Measurements from ENCODE around the gene ARHGAP25.

Gene ARHGAP25

DNA sequence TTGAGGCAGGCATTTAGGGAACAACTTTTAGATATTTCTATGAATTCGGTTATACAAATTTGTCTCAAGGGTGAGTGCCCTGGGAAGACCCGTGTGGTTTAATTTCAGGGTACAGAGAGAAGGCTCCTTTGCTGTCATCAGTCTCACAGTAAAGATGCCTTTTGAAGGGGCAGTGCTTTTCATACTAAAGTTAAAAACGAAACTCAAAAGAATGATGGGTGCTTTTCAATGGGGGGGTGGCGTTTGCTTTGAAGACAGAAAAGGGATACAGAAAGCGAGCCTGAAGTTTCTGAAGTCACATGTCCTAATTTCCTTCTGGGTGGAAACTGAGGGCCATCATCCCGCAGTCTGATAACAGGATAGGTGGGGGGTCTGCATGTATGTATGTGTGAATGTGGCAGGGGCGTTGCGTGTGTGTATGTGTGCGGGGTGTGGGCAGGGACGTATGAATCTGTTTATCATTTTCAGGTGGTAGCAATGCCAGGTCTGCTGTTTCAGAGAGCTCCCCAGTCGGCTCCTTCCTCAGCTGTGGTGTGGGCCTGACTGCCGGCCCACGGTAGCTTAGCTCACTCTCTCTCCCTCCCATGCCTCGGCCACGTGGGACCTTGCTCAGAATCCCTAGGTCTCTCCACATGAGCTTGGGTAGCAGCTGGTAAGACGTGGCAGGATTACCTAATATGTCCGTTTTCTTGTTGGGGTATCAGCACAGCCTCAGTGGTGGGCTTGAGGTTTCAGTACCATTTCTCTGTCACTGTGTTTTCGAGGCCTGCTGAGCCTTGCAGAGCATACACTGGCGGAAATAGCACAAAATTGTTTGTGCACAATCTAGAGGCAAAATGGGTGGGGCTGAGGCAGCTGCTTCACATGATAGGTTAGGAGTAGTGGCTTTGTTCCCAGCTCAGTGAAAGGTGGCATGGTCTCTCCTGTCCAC lies 32.7 kb downstream of the ARHGAP25 start:
- DNase-seq (ENCODE audit: low read depth) = no peak

DNA sequence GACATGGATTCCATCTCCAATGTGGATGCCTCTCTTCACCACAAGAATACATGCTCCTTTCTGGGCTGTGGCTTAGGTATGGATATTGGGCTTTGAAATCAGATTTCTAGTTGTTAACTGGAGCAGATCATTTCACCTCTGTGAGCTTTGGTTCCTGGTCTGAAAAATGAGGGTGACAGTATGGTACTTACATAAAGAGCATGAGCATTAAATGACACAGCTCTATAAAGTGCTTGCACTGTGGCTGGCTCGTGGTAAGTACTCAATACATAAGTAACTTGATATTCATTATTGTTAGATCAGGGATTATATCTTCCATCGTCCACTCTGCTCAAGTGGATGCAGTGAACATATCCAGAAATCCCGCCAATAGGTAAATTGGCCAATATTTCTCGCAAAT lies 33.4 kb downstream of the ARHGAP25 start:
- no peak for DNase-seq (ENCODE audit: low read depth)

DNA sequence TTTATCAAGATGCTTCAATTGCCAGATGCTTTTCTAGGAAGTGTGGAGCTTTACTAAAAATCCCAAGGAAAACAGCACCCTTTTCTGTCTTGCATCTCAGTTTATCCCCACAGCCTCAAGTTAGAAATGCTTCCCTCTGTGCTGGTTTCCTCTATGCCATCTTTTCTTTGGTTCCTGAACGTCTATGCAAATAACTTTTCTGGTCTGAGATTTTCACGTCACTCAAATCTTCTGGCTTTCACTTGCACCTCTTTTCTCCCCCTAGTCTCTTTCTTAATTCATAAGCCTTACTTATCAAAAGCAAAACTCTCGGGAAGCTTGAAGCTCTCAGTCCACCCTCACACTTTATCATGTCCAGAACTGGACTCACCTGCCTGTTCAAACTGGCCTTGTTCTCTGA lies 33.9 kb downstream of the ARHGAP25 start:
- no peak for DNase-seq (ENCODE audit: low read depth)

DNA sequence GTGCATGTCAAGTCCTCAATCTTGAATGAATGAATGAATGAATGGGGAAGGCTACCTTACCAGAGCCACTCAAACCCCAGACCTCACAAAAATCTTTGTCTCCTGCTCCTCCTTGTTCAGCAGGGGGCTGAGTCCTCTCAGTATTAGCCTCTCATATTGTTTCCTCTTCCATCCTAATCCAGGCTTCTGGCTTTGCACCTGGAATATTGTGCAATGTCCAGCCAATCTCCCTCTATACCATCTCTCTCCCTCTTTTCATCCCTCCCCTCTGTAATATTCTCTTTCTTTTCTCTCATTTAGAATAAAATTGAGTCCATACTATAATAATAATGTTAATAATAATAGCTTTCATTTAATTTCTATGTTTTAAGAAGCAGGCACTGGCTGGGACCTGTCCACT lies 34.3 kb downstream of the ARHGAP25 start:
- DNase-seq (ENCODE audit: low read depth) = no peak

DNA sequence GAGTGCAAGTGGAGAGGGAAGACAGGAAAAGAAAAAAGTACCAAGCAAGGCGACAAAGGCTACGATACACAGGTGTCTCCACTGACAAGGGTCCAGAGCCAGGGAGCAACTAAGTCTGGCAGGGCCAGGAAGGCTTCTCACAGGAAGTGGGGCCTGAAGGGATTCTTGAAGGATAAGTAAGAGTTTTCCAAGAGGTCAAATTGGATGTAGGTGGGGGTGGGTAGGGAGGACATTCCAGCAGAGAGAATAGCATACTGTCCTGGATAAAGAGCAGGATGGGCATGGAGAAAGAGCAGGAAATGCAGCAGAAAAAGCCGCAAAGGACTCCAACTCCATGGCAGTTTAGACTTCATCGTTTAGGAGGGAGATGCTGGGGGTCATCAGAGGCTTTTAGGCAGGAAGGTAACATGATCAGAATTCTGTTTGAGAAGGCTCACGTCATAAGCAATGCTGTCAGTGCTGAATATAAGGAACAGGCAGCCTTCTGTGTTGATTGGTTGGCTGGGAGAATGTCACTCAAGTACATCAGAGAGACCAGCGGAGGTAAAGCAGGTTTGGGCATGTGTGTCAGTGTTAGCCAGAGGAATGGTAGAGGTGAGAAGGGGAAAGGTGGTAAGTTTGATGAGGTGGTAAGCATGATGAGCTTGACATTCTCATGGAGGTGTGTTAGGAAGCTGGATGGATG lies 35.1 kb downstream of the ARHGAP25 start:
- no peak for DNase-seq (ENCODE audit: low read depth)

DNA sequence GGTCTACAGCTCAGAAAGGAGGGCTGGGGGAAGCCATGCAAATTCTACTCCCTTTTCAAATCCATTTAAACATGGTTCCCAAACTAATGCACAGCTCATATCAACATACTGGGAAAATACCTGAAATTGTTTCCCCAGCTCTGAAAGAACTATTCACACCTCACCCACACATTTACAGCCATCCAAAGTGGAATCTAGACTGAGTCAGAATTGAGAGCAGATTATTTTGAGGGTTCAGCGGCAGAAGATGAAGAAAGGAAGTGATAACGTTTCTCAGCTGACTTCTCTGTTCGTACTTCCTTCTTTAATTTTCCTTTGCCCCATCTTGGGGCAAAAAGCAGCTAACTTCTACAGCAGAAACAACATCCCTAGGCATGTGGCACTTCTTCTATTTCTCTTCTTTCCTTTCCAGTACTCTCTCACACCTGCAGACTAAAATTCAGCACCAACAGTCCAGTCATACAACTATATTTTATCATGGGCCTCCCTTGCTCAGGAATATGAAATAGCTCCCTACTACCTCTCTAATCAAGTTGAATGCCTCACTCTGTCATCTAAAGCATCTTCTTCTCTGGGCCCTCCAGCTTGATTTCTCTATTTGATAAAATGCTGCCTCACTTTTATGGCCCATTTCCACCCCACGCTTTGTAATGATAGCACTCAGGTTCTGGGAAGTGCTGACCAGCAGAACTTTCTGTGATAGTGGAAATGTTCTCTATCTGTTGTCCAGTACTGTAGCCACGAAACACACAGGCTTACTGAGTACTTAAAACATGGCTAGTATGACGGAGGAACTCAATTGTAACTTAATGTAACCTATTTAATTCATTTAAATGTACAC lies 35.9 kb downstream of the ARHGAP25 start:
- DNase-seq (ENCODE audit: low read depth) = no peak

DNA sequence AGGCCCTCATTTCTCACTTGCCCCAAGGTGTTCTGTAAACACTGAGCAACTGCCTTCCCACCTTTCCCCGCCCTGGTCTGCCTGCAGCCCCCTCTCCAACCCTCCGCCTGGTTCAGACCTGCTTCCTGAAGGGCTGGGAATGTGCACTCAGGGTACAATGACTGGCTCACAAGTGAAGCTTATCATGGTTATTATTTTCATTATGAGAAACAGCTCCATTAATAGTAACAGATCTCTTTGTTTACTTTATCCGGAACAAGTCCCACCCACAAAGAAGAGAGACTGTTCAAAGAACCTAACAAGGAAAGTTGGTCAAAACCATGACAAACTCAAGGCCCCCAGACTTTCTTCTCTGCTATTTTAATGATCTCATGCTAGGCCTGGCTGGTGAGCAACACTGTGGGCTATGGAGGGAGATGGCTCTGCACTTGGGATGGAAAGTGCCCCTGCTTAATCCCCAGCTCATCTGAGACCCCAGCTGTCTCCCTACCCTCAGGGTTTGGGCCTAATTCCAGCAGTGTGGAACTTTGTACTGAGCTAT lies 36.7 kb downstream of the ARHGAP25 start:
- no peak for DNase-seq (ENCODE audit: low read depth)

DNA sequence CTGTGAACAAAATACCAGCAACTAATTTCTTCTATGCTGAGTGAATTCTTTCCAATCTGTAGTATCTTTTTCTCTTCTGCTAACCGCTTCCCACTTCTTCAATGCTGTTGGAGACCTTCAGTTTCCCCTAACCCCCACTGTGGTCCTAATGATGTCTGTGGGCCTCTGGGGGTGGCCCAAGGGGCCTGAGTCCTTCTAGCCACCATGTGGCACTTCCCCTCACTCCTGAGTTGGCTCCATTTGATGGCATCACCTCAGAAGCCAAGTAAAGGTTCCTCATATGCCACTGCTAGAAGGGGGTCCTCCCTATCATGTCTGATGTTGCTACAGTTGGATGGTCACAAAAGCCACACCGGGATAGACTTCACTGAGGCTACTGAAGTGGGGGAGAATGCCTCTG lies 37.5 kb downstream of the ARHGAP25 start:
- DNase-seq (ENCODE audit: low read depth) = no peak

DNA sequence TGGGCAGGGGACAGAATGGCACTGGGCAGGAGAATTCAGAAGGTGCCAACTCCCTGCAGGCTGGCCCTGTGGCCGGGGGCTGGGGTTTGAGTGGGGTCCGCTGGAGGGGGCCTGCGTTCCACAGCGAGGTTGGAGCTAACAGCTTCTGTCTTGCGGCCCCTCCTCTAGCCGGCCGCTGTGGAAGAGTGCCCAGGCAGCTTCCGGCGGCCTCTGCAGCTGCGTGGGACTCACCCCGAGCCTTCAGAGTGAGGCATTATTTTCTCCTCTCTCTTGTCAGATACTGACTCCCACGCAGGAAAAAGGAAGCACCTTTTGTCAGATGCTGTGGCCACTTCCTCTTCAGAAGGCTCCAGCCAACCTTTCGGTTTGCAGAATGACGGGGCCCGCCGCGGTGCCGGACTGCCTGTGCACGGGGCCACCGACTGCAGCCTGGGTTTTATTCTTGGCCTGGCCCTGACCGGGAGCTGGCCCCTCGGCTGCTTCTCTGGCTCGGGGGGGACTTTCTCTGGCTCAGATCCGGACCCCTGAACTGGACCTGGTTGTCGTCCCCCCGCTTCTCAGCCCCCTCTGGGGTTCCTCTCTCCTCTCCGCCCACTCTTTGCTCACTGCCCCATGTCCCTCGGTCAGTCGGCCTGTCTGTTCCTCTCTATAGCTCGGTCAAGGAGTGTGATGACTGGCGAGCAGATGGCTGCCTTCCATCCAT lies 40.1 kb downstream of the ARHGAP25 start:
- no peak for DNase-seq (ENCODE audit: low read depth)

DNA sequence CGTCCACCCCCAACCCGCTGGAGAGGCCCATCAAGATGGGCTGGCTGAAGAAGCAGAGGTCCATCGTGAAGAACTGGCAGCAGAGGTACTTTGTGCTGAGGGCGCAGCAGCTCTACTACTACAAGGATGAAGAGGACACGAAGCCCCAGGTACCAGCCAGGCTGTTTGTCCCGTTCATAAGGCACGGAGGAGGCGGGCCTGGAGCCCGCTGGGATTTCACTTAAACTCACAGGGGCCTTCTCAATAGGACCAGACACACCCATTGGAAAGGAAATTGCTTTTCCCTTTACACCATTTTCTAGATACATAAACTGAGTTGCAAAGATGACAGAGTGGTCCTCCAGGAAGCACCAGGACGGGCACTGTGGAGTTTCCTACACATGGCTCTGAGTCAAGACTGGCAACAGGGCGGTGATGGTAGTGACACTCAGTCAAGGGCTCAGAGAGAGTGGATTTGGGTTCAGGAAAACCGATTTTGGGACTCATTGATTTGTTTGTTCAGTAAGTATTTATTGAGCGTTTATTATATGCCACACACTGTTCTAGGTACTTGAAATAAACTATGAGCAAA lies 40.7 kb downstream of the ARHGAP25 start:
- no peak for DNase-seq (ENCODE audit: low read depth)

DNA sequence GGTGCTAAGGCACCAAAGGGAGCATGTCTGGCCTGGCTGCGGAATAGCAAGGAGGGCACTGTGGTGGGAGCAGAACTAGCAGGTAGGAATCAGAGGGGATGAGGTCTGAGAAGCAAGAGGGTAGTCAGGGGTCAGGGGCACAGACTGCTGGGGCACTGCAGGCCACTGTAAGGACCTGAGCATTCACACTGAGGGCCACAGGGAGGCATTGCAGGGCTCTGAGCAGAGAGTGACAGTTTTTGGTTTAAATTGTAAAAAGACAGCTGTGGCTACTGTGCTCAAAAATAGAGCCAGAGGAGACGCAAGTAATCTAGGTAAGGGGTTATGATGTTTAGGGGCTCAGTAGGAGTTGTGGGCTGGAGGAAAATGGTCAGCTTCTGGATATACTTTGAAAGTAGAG lies 41.5 kb downstream of the ARHGAP25 start:
- DNase-seq (ENCODE audit: low read depth) = no peak

DNA sequence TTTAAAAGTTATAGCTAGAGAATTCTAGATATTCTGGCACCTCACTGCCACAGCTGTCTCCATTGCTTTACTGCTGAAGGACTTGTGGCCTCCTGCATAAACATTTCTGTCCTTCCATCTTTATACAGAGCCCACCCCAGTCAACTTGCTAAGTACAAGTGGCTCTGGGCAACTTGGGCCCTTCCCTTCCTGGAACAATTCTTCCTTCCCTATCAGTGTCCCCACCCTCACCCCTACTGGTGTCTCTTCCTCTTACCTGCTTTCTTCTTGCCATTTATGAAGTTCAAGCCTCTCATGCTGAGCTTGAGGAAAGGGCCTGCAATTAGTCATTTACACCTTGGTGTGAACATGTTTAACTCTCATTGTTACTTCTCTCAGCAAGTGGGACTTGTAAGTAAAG lies 45.0 kb downstream of the ARHGAP25 start:
- no peak for DNase-seq (ENCODE audit: low read depth)

DNA sequence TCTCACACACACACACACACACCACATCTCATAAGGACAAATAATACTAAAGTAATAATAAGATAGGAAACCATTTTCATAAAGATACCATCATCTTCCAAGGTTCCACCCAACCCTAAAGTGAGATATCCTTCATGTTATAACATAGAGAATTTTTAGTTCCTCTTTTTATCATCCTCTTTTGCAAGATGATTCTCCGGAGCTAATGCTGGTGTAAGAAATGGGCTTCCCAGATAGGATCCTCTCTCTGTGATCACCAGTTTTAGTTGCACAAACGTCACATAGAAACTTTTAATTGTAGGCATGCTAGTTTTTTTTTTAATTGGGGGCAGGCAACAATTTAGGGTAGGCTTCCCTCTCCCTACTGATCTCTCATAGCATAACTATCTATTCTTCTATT lies 49.6 kb downstream of the ARHGAP25 start:
- no peak for DNase-seq (ENCODE audit: low read depth)

DNA sequence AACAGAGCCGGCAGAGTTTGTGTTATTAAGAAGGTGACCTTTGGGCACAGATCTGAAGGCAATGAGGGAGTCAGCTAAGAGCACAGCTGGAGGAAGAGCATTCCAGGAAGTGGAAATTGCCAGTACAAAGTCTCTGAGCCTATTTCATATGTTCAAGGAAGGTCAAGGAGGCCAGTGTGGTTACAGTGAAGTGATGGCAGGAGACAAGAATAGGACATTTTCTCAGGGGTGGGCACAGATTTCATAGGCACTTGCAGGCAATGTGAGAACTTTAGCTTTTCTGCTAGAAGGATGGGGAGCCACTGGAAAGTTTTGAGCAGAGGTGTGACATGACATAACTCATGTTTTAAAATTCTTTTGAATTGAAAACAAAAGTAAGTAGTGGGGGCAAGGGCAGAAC lies 50.3 kb downstream of the ARHGAP25 start:
- DNase-seq (ENCODE audit: low read depth) = no peak

DNA sequence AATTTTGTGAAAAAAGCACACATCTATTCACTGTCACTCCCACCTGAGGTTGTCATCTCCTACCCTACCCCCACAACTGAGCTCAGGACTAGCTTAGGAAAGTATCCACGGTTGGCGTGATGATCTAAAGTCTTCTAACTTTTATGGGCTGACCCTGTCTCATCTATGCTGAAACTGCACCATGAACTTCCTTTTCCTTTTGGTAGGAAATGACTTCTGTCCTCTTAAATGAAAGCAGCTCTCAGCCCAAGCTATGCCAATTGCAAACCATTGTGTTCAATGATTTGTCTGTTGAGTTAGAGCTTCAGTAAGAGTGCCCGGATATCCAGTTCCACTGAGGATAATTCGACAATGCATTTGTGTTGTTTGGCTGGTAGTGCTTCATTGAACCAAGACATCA lies 52.7 kb downstream of the ARHGAP25 start:
- DNase-seq (ENCODE audit: low read depth) = no peak

DNA sequence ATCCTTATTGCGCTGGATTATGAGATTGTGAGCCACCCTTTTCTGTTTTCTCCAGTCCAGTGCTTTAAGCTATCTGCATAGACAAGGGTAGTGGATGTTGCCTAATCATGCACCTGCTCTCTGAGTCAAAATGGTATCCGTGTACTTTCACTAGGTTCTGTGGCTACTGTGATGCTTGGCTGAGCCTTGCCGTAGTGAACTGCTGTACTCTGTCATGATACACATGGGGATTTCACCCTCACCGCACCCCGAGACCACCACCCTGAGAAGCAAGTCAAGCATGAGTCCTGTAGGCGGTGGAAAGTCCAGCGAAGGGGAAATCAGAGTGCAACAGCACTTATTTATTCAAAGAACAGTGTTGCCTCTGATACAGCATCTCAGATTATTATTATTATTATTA lies 55.0 kb downstream of the ARHGAP25 start:
- no peak for DNase-seq (ENCODE audit: low read depth)

DNA sequence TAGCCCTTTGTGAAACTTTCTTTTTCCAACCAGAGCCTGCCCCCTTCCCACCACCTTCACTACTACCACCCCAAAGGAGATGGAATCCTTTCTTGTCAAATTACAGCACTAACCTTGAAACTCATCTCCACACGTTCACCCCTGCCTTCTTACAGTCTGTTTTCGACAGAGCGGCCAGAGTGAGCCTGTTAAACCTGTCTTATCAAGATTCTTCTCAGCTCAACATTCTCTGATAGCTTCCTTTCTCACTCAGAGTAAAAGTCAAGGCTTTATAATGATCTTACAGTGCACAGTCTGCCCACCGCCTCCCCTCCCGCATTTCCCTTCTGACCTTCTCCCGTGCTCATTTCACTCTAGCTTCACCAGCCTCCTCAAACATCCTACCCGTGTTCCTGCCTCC lies 56.0 kb downstream of the ARHGAP25 start:
- no peak for DNase-seq (ENCODE audit: low read depth)

DNA sequence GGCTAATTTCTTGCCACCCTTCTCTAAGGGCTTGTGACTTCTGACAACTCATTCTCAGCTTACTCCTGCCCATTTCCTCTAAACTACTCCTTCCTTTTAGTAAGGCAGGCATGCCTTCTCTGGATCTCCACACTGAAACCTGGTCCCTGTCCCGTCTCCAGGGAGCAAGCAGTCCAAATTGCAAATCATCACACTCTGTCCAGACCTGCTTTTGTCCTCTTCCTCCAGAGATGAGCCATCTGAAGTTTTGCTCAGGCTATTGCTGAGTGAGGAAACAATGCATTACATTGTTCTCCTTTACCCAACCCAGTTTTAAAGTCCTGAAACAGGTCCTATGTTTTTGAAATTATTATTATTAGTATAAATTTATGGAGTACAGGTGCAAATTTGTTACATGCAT lies 57.3 kb downstream of the ARHGAP25 start:
- no peak for DNase-seq (ENCODE audit: low read depth)

DNA sequence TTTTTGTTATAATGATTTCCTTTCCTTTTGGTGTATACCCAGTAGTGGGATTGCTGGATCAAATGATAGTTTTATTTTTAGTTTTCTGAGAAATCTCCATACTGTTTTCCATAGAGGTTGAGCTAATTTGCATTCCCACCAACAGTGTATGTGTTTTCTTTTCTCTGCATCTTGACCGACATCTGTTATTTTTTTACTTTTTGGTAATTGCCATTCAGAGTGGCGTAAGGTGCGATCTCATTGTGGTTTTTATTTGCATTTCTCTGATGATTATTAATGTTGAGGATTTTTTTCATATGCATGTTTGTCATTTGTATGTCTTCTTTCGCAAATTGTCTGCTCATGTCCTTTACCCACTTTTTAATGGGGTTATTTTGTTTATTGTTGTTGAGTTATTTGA lies 58.1 kb downstream of the ARHGAP25 start:
- DNase-seq (ENCODE audit: low read depth) = no peak

DNA sequence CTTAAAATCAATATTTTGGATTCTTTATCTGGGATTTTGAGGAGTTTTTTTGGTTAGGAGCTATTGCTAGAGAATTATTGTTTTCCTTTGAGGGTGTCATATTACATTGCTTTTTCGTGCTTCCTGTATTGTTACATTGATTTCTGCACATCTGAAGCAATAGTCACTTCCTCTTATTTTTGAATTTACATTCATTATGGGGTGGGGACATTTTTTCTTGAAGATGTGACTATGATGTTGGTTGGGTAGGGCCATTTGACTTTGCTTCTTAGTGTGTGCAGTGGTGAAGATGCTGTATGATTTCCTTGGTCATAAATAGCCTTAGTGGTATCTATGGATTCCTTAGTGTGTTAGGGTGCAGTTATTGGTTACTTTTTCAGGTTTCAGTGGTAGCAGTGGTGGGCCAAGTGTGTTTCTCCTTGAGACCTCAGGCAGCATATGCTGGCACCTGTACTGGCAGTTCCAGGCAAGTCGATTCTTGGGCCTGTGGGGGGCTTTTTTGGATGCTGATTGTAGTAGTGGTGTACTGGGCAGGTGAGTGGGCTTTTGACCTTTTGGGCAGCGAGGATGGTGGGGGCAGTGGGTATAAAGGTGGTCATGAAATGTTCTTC lies 61.8 kb downstream of the ARHGAP25 start:
- no peak for DNase-seq (ENCODE audit: low read depth)

DNA sequence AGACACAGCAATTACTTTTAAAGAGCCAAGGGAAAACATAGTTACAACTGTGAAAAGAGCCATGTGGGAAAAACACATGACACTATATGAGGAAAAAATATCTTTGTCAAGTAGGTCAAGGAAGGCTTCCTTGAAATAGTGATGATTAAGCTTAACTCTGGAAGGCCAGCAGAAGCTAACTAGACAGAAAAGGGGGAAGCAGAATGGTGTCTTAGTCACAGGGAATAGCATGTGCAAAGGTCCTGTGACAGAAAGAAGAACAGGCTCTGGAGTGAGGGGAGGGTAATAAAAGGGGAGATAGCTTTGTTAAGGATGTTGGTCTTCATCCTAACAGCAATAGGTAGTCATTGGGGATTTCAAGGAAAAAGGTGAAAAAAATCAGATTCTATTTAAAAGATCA lies 64.0 kb downstream of the ARHGAP25 start:
- DNase-seq (ENCODE audit: low read depth) = no peak

Measured in GM04503 (cell line).